ENCODE data around the gene ASCC1. TPM values are rescaled to one million over a fixed set of nuclear protein-coding genes. Genes with fewer than 3 reads are reported as not detected.

ASCC1 gene
- polyA plus RNA-seq, 2 of the 4 experiments (the other 2 are of a cell fraction) = 56.5 to 82.3 TPM

DNA sequence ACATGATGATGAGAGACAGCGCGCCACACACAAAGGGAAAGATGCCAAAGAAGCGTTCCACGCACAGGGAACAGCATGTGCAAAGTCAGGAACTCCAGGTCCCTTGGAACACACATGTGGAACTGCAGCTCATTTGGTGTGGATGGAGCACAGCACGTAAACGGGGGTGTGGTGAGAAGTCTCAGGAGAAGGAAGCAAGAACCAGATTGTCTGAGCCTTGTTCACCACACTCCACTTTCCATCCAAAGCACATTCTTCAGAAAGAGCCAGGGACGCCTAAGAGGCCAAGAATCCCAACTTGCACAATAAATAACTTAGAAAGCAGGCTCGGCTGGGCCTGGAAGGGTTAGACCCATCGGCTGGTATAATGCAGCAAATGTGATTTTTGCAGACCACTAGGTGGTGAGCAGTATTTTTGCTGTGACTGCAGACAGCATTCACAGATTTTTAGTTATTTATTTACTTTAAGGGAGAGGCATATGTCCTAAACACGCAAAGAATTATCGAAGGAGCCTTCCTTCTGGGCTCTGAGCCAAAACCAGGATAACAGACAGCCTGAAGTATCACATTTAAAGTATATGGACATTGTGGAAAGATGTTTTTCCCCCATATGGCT, 27.9 kb upstream of the ASCC1 start (continued):
- TF ChIP-seq, protein P1, sequence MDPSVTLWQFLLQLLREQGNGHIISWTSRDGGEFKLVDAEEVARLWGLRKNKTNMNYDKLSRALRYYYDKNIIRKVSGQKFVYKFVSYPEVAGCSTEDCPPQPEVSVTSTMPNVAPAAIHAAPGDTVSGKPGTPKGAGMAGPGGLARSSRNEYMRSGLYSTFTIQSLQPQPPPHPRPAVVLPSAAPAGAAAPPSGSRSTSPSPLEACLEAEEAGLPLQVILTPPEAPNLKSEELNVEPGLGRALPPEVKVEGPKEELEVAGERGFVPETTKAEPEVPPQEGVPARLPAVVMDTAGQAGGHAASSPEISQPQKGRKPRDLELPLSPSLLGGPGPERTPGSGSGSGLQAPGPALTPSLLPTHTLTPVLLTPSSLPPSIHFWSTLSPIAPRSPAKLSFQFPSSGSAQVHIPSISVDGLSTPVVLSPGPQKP (IDR thresholded peaks at IDR 0.05; ENCODE audit: low read depth, low read length) = no peak
- TF ChIP-seq FOSB (CRISPR knock-in tag; IDR thresholded peaks at IDR 0.05) (no peak), HOXB13 (CRISPR knock-in tag; IDR thresholded peaks at IDR 0.05; ENCODE audit: low read depth) (no peak; the same call in 1 of the 2 replicates), CBX8 (IDR thresholded peaks at IDR 0.05) (no peak), TFCP2L1 (CRISPR knock-in tag; IDR thresholded peaks at IDR 0.05) (no peak), CEBPB (IDR thresholded peaks at IDR 0.05) (peak in 1 of 2 experiments; percentile 90; a peak in 2 of 4 replicates), FOSL2 (IDR thresholded peaks at IDR 0.05) (no peak), FOSL2 (CRISPR knock-in tag; IDR thresholded peaks at IDR 0.05) (peak; percentile 62), NR3C1 (IDR thresholded peaks at IDR 0.05) (no peak), RNF2 (IDR thresholded peaks at IDR 0.05; ENCODE audit: borderline replicate concordance, low read depth) (no peak), FOXS1 (CRISPR knock-in tag; IDR thresholded peaks at IDR 0.05) (0 out of 2 replicates have a peak, but pooled peaks have one; percentile 6), CHD4 (IDR thresholded peaks at IDR 0.05; ENCODE audit: borderline replicate concordance) (no peak), HOXB5 (CRISPR knock-in tag; IDR thresholded peaks at IDR 0.05) (peak; percentile 27; the same call in 1 of the 2 replicates), ZC3H11A (IDR thresholded peaks at IDR 0.05) (no peak), MAZ (IDR thresholded peaks at IDR 0.05; ENCODE audit: borderline replicate concordance, low read depth, low read length) (no peak), JUN (IDR thresholded peaks at IDR 0.05) (peak; percentile 65 to 73; a peak in 4 of 5 replicates), GATA3 (IDR thresholded peaks at IDR 0.05; ENCODE audit: borderline replicate concordance) (peak; percentile 76; the same call in 1 of the 2 replicates), SMC3 (IDR thresholded peaks at IDR 0.05) (peak; percentile 85), POLR2AphosphoS2 (conservative IDR thresholded peaks at IDR 0.05; ENCODE audit: low read length) (no peak), BHLHE40 (IDR thresholded peaks at IDR 0.05; ENCODE audit: low read depth, low read length) (no peak), ZNF302 (CRISPR knock-in tag; IDR thresholded peaks at IDR 0.05) (no peak; the same call in 1 of the 2 replicates), KDM5A (IDR thresholded peaks at IDR 0.05) (no peak), CBX2 (IDR thresholded peaks at IDR 0.05; ENCODE audit: borderline replicate concordance, low read depth) (no peak), RAD21 (conservative IDR thresholded peaks at IDR 0.05 in 1 of 2, IDR thresholded peaks at IDR 0.05 in 1 of 2) (peak; percentile 81 to 82), MYC (IDR thresholded peaks at IDR 0.05; ENCODE audit: borderline replicate concordance, low read length) (0 out of 2 replicates have a peak, but pooled peaks have one; percentile 20), RARB (CRISPR knock-in tag; IDR thresholded peaks at IDR 0.05) (no peak), MAFK (IDR thresholded peaks at IDR 0.05; ENCODE audit: partially characterized antibody) (peak; percentile 82), EHMT2 (IDR thresholded peaks at IDR 0.05; ENCODE audit: low read depth) (no peak), TP53 (CRISPR knock-in tag; IDR thresholded peaks at IDR 0.05) (no peak), ESRRA (IDR thresholded peaks at IDR 0.05; ENCODE audit: borderline replicate concordance, low read length) (no peak), HOXA7 (CRISPR knock-in tag; IDR thresholded peaks at IDR 0.05) (no peak)
- TF ChIP-seq, protein P2, sequence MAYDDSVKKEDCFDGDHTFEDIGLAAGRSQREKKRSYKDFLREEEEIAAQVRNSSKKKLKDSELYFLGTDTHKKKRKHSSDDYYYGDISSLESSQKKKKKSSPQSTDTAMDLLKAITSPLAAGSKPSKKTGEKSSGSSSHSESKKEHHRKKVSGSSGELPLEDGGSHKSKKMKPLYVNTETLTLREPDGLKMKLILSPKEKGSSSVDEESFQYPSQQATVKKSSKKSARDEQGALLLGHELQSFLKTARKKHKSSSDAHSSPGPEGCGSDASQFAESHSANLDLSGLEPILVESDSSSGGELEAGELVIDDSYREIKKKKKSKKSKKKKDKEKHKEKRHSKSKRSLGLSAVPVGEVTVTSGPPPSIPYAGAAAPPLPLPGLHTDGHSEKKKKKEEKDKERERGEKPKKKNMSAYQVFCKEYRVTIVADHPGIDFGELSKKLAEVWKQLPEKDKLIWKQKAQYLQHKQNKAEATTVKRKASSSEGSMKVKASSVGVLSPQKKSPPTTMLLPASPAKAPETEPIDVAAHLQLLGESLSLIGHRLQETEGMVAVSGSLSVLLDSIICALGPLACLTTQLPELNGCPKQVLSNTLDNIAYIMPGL (CRISPR knock-in tag; IDR thresholded peaks at IDR 0.05; ENCODE audit: borderline replicate concordance) = no peak
- TF ChIP-seq, protein P3, sequence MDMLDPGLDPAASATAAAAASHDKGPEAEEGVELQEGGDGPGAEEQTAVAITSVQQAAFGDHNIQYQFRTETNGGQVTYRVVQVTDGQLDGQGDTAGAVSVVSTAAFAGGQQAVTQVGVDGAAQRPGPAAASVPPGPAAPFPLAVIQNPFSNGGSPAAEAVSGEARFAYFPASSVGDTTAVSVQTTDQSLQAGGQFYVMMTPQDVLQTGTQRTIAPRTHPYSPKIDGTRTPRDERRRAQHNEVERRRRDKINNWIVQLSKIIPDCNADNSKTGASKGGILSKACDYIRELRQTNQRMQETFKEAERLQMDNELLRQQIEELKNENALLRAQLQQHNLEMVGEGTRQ (IDR thresholded peaks at IDR 0.05) = no peak
- TF ChIP-seq, protein P4, sequence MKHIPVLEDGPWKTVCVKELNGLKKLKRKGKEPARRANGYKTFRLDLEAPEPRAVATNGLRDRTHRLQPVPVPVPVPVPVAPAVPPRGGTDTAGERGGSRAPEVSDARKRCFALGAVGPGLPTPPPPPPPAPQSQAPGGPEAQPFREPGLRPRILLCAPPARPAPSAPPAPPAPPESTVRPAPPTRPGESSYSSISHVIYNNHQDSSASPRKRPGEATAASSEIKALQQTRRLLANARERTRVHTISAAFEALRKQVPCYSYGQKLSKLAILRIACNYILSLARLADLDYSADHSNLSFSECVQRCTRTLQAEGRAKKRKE (CRISPR knock-in tag; IDR thresholded peaks at IDR 0.05; ENCODE audit: low read depth) = no peak
- TF ChIP-seq, protein P5, sequence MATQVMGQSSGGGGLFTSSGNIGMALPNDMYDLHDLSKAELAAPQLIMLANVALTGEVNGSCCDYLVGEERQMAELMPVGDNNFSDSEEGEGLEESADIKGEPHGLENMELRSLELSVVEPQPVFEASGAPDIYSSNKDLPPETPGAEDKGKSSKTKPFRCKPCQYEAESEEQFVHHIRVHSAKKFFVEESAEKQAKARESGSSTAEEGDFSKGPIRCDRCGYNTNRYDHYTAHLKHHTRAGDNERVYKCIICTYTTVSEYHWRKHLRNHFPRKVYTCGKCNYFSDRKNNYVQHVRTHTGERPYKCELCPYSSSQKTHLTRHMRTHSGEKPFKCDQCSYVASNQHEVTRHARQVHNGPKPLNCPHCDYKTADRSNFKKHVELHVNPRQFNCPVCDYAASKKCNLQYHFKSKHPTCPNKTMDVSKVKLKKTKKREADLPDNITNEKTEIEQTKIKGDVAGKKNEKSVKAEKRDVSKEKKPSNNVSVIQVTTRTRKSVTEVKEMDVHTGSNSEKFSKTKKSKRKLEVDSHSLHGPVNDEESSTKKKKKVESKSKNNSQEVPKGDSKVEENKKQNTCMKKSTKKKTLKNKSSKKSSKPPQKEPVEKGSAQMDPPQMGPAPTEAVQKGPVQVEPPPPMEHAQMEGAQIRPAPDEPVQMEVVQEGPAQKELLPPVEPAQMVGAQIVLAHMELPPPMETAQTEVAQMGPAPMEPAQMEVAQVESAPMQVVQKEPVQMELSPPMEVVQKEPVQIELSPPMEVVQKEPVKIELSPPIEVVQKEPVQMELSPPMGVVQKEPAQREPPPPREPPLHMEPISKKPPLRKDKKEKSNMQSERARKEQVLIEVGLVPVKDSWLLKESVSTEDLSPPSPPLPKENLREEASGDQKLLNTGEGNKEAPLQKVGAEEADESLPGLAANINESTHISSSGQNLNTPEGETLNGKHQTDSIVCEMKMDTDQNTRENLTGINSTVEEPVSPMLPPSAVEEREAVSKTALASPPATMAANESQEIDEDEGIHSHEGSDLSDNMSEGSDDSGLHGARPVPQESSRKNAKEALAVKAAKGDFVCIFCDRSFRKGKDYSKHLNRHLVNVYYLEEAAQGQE (IDR thresholded peaks at IDR 0.05) = no peak
